Immature natural killer cell (primary cell): ENCODE data around the gene NAGK. TPM values are rescaled to one million over a fixed set of nuclear protein-coding genes. Genes with fewer than 3 reads are reported as not detected.
"Not testable (repeated sequence)": the region's sequence is repeated elsewhere in the genome, so short reads cannot be mapped to it uniquely, and the experiment has no call there.

Experiments used
- DNase-seq, 3 donors: peaks; one replicate each; pipeline ENCODE4 v3.0.0; 2022; ENCODE audit warnings: mixed read lengths in 1 of 3
- H3K27ac Mint-ChIP-seq, 6 donors: one replicate each; pipeline ENCODE4 v1.8.0; 2020; ENCODE audit warnings: mixed read lengths in 6 of 6, mild to moderate bottlenecking in 5 of 6, inconsistent platforms in 4 of 6, moderate library complexity in 3 of 6
- H3K27me3 Mint-ChIP-seq, 3 donors: one replicate each; pipeline ENCODE4 v1.8.0; 2020 to 2021; ENCODE audit warnings: low read depth in 3 of 3, mild to moderate bottlenecking in 3 of 3, mixed read lengths in 3 of 3, moderate library complexity in 3 of 3, inconsistent platforms in 1 of 3
- H3K36me3 Mint-ChIP-seq, 3 donors: one replicate each; pipeline ENCODE4 v1.8.0; 2020; ENCODE audit warnings: mixed read lengths in 3 of 3, inconsistent platforms in 2 of 3, mild to moderate bottlenecking in 2 of 3
- H3K4me1 Mint-ChIP-seq, 2 donors: one replicate each; pipeline ENCODE4 v1.8.0; 2020; ENCODE audit warnings: inconsistent platforms in 2 of 2, mild to moderate bottlenecking in 2 of 2, mixed read lengths in 2 of 2, moderate library complexity in 1 of 2
- H3K4me3 Mint-ChIP-seq, 5 donors: one replicate each; pipeline ENCODE4 v1.8.0; 2020; ENCODE audit warnings: mild to moderate bottlenecking in 5 of 5, mixed read lengths in 5 of 5, inconsistent platforms in 3 of 5, moderate library complexity in 3 of 5
- H3K9me3 Mint-ChIP-seq, 6 donors: one replicate each; pipeline ENCODE4 v1.8.0; 2020; ENCODE audit warnings: mild to moderate bottlenecking in 6 of 6, mixed read lengths in 6 of 6, inconsistent platforms in 4 of 6, moderate library complexity in 3 of 6
- polyA plus RNA-seq, 3 donors: library from polyadenylated mRNA; unstranded; fragments of 300-500 nt; fragmentation: Illumina TruSeq; gene quantifications; one replicate each; pipeline ENCODE4 v1.2.3, GENCODE V29; 2021

The NAGK gene
- polyA plus RNA-seq, 3 donors from 2014 or later, result 68.5 to 85.7 (median 79.4) TPM

DNA sequence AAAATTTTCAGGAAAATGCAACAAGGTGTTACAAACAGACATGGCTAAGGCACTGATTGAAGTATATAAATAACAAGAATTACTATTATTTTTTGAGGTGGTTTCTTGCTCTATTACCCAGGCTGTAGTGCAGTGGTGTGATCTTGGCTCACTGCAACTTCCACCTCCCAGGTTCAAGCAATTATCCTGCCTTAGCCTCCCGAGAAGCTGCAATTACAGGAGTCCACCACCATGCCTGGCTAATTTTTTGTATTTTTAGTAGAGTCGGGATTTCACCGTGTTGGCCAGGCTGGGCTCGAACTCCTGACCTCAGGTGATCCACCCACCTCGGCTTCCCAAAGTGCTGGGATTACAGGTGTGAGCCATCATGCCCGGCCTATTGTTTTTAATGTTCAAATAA is 38.0 kb downstream of the NAGK start:
- not testable (repeated sequence) for H3K27ac Mint-ChIP-seq, H3K4me3 Mint-ChIP-seq, H3K27me3 Mint-ChIP-seq, H3K9me3 Mint-ChIP-seq, H3K4me1 Mint-ChIP-seq, DNase-seq
- H3K36me3 Mint-ChIP-seq, result peaks cover 6 to 20% (median 6%) of the 10 kb centered on the region in 3 donors

DNA sequence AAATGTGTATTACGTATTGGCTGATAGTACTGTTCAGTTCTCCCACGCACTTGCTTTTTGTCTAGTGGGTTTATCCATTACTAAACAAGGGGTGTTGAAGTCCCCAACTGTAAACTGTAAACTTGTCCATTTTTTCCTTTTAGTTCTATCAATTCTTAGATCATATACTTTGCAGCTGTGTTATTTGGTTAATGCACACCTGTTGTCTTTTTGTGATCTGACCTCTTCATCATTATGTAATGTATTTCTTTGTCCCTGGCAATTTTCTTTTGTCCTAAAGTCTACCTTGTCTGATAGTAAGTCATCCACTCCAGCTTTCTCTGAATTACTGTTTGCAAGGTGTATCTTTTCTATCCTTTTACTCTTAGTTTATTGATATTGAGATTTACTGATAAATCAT is 39.6 kb downstream of the NAGK start:
- DNase-seq, result no peak
- Mint-ChIP-seq H3K4me1 (no peaks in the 10 kb centered on the region), H3K27me3 (peaks cover 0 to 3% (median 1%) of the 10 kb centered on the region in 3 donors), H3K9me3 (no peaks in the 10 kb centered on the region), H3K36me3 (peaks cover 6 to 20% (median 10%) of the 10 kb centered on the region in 3 donors), H3K4me3 (no peak overlapping the region), H3K27ac (peak overlapping the region in 1 of 6 donors; percentile 53)

DNA sequence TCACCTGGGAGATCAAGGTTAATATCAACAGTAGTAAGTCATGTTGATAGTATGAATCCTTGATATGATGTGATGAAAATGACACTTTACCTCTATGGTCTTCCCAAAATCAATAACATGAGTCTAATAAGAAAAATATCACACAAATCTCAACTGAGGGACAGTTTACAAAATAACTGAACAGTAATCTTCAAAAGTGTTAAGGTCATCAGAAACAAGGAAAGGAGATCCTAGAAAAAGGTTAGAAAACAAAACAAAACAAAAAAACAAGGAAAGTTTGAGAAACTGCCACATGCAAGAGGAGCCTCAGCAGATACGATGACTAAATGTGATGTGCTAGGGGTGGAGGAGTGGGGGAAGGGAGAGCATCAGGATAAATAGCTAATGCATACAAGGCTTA is 45.4 kb downstream of the NAGK start:
- no peaks in the 10 kb centered on the region for H3K4me1 Mint-ChIP-seq
- no peak overlapping the region for H3K27ac Mint-ChIP-seq
- H3K4me3 Mint-ChIP-seq, result no peak overlapping the region
- DNase-seq, result no peak
- H3K36me3 Mint-ChIP-seq, result peaks cover 16 to 27% (median 23%) of the 10 kb centered on the region in 3 donors
- no peaks in the 10 kb centered on the region for H3K9me3 Mint-ChIP-seq
- H3K27me3 Mint-ChIP-seq, result no peaks in the 10 kb centered on the region

GRCh38 chr2:71117063-71117462 is 48.6 kb downstream of the NAGK start:
- H3K4me3 Mint-ChIP-seq, result no peak overlapping the region
- no peaks in the 10 kb centered on the region for H3K27me3 Mint-ChIP-seq
- H3K36me3 Mint-ChIP-seq, result peaks cover 12 to 31% (median 25%) of the 10 kb centered on the region in 3 donors
- DNase-seq, result no peak
- peaks cover 0 to 6% of the 10 kb centered on the region in 2 donors for H3K4me1 Mint-ChIP-seq
- no peak overlapping the region for H3K27ac Mint-ChIP-seq
- H3K9me3 Mint-ChIP-seq, result no peaks in the 10 kb centered on the region

DNA sequence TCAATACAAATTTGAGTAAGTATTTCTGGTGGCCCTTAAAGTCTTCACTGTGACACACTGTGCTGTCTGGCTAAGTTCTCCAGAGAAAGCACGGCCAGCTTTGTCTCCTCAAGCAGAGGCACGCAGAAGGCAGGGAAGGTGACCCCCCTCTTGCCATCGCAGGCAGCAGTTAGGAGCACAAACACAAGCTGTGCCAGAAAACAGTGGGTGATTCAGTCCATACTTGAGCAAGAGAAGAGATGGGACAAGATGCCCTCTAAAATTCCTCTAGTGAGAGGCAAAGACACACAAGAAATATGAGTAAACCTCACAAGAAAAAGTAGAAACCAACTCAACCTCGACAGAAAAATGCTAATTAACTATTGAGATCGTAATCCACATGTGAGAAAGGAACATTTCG is 51.7 kb downstream of the NAGK start:
- Mint-ChIP-seq H3K9me3 (no peaks in the 10 kb centered on the region), H3K27me3 (no peaks in the 10 kb centered on the region), H3K4me1 (peaks cover 0 to 6% of the 10 kb centered on the region in 2 donors), H3K4me3 (no peak overlapping the region), H3K36me3 (peaks cover 3 to 30% (median 13%) of the 10 kb centered on the region in 3 donors), H3K27ac (no peak overlapping the region)
- no peak for DNase-seq

GRCh38 chr2:71121479-71121878 is 53.0 kb downstream of the NAGK start:
- no peak overlapping the region for H3K4me3 Mint-ChIP-seq
- no peaks in the 10 kb centered on the region for H3K9me3 Mint-ChIP-seq
- H3K4me1 Mint-ChIP-seq, result peaks cover 0 to 6% of the 10 kb centered on the region in 2 donors
- DNase-seq, result no peak
- no peak overlapping the region for H3K27ac Mint-ChIP-seq
- H3K27me3 Mint-ChIP-seq, result no peaks in the 10 kb centered on the region
- peaks cover 0 to 30% (median 13%) of the 10 kb centered on the region in 3 donors for H3K36me3 Mint-ChIP-seq

- no peak for DNase-seq
- Mint-ChIP-seq H3K27me3 (no peaks in the 10 kb centered on the region), H3K36me3 (peaks cover 0 to 25% (median 11%) of the 10 kb centered on the region in 3 donors), H3K4me3 (no peak overlapping the region), H3K4me1 (peaks cover 0 to 13% of the 10 kb centered on the region in 2 donors), H3K27ac (no peak overlapping the region), H3K9me3 (no peaks in the 10 kb centered on the region)
Observed at GRCh38 chr2:71122387-71123298, 54.2 kb downstream of the NAGK start.

DNA sequence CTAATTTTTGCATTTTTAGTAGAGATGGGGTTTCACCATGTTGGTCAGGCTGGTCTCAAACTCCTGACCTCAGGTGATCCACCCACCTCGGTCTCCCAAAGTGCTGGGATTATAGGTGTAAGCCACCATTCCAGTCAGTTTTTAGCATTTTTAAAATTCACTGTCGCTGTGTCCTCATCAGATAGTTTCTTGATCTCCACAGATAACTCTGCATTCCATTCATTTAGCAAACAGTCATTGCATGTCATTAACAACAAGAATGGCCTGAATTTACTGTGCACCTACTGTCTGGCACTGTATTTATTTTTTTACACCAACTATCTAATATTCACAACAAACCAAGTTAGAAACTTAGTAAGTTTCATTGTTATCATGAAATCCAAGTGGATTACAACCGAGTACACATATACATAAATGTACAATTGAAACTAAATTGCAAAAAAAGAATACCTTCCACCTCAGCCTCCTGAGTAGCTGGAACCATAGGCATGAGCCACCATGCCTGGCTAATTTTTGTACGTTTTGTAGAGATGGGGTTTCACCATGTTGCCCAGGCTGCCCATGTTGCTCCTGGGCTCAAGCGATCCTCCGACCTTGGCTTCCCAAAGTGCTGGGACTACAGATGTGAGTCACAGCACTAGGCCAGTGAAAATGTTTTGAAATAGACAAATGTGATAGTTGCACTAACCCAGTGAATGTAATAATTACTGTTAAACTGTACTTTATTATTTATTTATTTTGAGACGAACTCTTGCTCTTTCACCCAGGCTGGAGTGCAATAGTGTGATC is 57.3 kb downstream of the NAGK start:
- peaks cover 0 to 13% (median 0%) of the 10 kb centered on the region in 3 donors for H3K36me3 Mint-ChIP-seq
- DNase-seq, result no peak
- H3K4me3 Mint-ChIP-seq, result no peak overlapping the region
- peaks cover 0 to 7% (median 5%) of the 10 kb centered on the region in 3 donors for H3K27me3 Mint-ChIP-seq
- no peaks in the 10 kb centered on the region for H3K9me3 Mint-ChIP-seq
- no peak overlapping the region for H3K27ac Mint-ChIP-seq
- H3K4me1 Mint-ChIP-seq, result peaks cover 18 to 31% of the 10 kb centered on the region in 2 donors

DNA sequence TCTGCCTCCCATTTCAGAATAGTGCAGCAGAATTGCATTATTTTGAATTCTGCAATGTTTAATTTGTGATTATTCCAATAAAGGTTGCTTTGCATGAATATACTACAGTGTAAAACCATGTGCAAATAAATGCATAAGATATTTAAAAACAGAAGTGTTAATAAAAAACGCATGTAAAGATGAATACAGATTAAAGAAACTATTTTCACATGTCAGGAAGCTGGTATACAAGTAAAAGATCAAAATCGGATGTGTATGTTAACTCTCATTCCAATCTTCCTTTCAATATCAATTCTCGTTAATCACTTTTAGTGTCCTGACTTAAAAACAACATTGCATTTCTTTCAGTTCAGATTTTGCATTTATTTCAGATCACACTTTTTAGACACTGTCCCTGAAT is 58.5 kb downstream of the NAGK start:
- Mint-ChIP-seq H3K4me3 (no peak overlapping the region), H3K27me3 (peaks cover 0 to 7% (median 5%) of the 10 kb centered on the region in 3 donors), H3K9me3 (no peaks in the 10 kb centered on the region), H3K36me3 (peaks cover 0 to 9% (median 0%) of the 10 kb centered on the region in 3 donors), H3K4me1 (peaks cover 18 to 25% of the 10 kb centered on the region in 2 donors), H3K27ac (no peak overlapping the region)
- DNase-seq, result no peak

Other genes with a start within 250 kb of the NAGK start
- not detected for gene CLEC4F, start 248.0 kb upstream of the NAGK start, polyA plus RNA-seq
- gene CD207, start 232.8 kb upstream of the NAGK start, polyA plus RNA-seq, result under 1 TPM in 2 of 3 donors, not detected in 1; 0.20 TPM
- not detected for gene VAX2, start 168.1 kb upstream of the NAGK start, polyA plus RNA-seq
- gene ATP6V1B1, start 132.7 kb upstream of the NAGK start, polyA plus RNA-seq, result not detected
- gene ANKRD53, start 90.0 kb upstream of the NAGK start, polyA plus RNA-seq, result under 1 TPM; 0.18 to 0.51 (median 0.30) TPM
- 10 to 100 TPM; 25.8 to 44.7 (median 41.9) TPM for gene TEX261, start 73.8 kb upstream of the NAGK start, polyA plus RNA-seq
- gene MCEE, start 61.6 kb downstream of the NAGK start, polyA plus RNA-seq, result 10 to 100 TPM; 13.7 to 23.6 (median 16.3) TPM
- gene MPHOSPH10, start 62.0 kb downstream of the NAGK start, polyA plus RNA-seq, result 10 to 100 TPM in 2 of 3 donors, 1 to 10 TPM in 1; 7.7 to 22.6 (median 13.4) TPM
- gene PAIP2B, start 158.5 kb downstream of the NAGK start, polyA plus RNA-seq, result 1 to 10 TPM; 1.3 to 2.5 (median 1.6) TPM